Immature natural killer cell (primary cell): ENCODE data around the gene EGFL8. TPM values are rescaled to one million over a fixed set of nuclear protein-coding genes. Genes with fewer than 3 reads are reported as not detected.
A peak's percentile ranks its signal among the peaks of the same experiment; 100 is the strongest.
"Not testable (repeated sequence)": the region's sequence is repeated elsewhere in the genome, so short reads cannot be mapped to it uniquely, and the experiment has no call there.

Experiments
- DNase-seq, 3 donors: peaks; one replicate each; pipeline ENCODE4 v3.0.0; 2022; ENCODE audit warnings: mixed read lengths in 1 of 3
- H3K27ac Mint-ChIP-seq, 6 donors: one replicate each; pipeline ENCODE4 v1.8.0; 2020; ENCODE audit warnings: mixed read lengths in 6 of 6, mild to moderate bottlenecking in 5 of 6, inconsistent platforms in 4 of 6, moderate library complexity in 3 of 6
- H3K27me3 Mint-ChIP-seq, 3 donors: one replicate each; pipeline ENCODE4 v1.8.0; 2020 to 2021; ENCODE audit warnings: low read depth in 3 of 3, mild to moderate bottlenecking in 3 of 3, mixed read lengths in 3 of 3, moderate library complexity in 3 of 3, inconsistent platforms in 1 of 3
- H3K36me3 Mint-ChIP-seq, 3 donors: one replicate each; pipeline ENCODE4 v1.8.0; 2020; ENCODE audit warnings: mixed read lengths in 3 of 3, inconsistent platforms in 2 of 3, mild to moderate bottlenecking in 2 of 3
- H3K4me1 Mint-ChIP-seq, 2 donors: one replicate each; pipeline ENCODE4 v1.8.0; 2020; ENCODE audit warnings: inconsistent platforms in 2 of 2, mild to moderate bottlenecking in 2 of 2, mixed read lengths in 2 of 2, moderate library complexity in 1 of 2
- H3K4me3 Mint-ChIP-seq, 5 donors: one replicate each; pipeline ENCODE4 v1.8.0; 2020; ENCODE audit warnings: mild to moderate bottlenecking in 5 of 5, mixed read lengths in 5 of 5, inconsistent platforms in 3 of 5, moderate library complexity in 3 of 5
- H3K9me3 Mint-ChIP-seq, 6 donors: one replicate each; pipeline ENCODE4 v1.8.0; 2020; ENCODE audit warnings: mild to moderate bottlenecking in 6 of 6, mixed read lengths in 6 of 6, inconsistent platforms in 4 of 6, moderate library complexity in 3 of 6
- polyA plus RNA-seq, 3 donors: library from polyadenylated mRNA; unstranded; fragments of 300-500 nt; fragmentation: Illumina TruSeq; gene quantifications; one replicate each; pipeline ENCODE4 v1.2.3, GENCODE V29; 2021

The EGFL8 gene
- polyA plus RNA-seq, 3 donors from 2014 or later, result not detected

- not testable (repeated sequence) for DNase-seq, H3K9me3 Mint-ChIP-seq, H3K36me3 Mint-ChIP-seq
- peaks cover 16 to 31% (median 27%) of the 10 kb centered on the region in 3 donors for H3K27me3 Mint-ChIP-seq
- peak overlapping the region; percentile 95 to 96 (median 96) for H3K4me3 Mint-ChIP-seq
- H3K4me1 Mint-ChIP-seq, result peaks cover 71 to 74% of the 10 kb centered on the region in 2 donors
- H3K27ac Mint-ChIP-seq, result peak overlapping the region; percentile 99 to 100 (median 99)
These were observed 28.7 kb downstream of the EGFL8 start for GRCh38 chr6:32193096-32193495.

- no peaks in the 10 kb centered on the region for H3K9me3 Mint-ChIP-seq
- H3K4me3 Mint-ChIP-seq, result peak overlapping the region; percentile 95 to 99 (median 98)
- H3K4me1 Mint-ChIP-seq, result peaks cover 59 to 63% of the 10 kb centered on the region in 2 donors
- H3K36me3 Mint-ChIP-seq, result no peaks in the 10 kb centered on the region
- peak overlapping the region; percentile 99 to 100 (median 100) for H3K27ac Mint-ChIP-seq
- H3K27me3 Mint-ChIP-seq, result peaks cover 16 to 25% (median 23%) of the 10 kb centered on the region in 3 donors
- DNase-seq, result no peak
These were observed 30.0 kb downstream of the EGFL8 start for GRCh38 chr6:32194388-32194787.

GRCh38 chr6:32194825-32195651 is 30.6 kb downstream of the EGFL8 start:
- Mint-ChIP-seq H3K9me3 (no peaks in the 10 kb centered on the region), H3K27me3 (peaks cover 16 to 23% (median 22%) of the 10 kb centered on the region in 3 donors), H3K27ac (peak overlapping the region; percentile 94 to 100 (median 100)), H3K4me1 (peaks cover 58 to 61% of the 10 kb centered on the region in 2 donors), H3K4me3 (peak overlapping the region; percentile 98 to 99 (median 98)), H3K36me3 (no peaks in the 10 kb centered on the region)
- no peak for DNase-seq

DNA sequence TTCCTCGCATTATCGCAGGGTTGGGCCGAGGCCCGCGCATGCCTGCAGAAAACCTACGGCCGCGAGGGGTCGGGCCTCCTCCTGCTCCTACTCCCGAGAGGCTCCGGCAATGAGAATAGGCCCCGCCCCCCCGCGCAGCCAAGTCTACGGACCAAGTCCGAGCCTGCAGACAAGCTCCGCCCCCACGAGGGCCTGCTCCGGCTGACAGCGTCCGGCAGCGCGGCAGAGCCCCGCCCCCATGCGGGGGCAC is 31.2 kb downstream of the EGFL8 start:
- Mint-ChIP-seq H3K36me3 (no peaks in the 10 kb centered on the region), H3K27ac (peak overlapping the region; percentile 99 to 100 (median 100)), H3K9me3 (no peaks in the 10 kb centered on the region), H3K4me3 (peak overlapping the region; percentile 98 to 99 (median 98)), H3K4me1 (peaks cover 53 to 56% of the 10 kb centered on the region in 2 donors), H3K27me3 (peaks cover 12 to 22% (median 18%) of the 10 kb centered on the region in 3 donors)
- DNase-seq, result peak; percentile 100

DNA sequence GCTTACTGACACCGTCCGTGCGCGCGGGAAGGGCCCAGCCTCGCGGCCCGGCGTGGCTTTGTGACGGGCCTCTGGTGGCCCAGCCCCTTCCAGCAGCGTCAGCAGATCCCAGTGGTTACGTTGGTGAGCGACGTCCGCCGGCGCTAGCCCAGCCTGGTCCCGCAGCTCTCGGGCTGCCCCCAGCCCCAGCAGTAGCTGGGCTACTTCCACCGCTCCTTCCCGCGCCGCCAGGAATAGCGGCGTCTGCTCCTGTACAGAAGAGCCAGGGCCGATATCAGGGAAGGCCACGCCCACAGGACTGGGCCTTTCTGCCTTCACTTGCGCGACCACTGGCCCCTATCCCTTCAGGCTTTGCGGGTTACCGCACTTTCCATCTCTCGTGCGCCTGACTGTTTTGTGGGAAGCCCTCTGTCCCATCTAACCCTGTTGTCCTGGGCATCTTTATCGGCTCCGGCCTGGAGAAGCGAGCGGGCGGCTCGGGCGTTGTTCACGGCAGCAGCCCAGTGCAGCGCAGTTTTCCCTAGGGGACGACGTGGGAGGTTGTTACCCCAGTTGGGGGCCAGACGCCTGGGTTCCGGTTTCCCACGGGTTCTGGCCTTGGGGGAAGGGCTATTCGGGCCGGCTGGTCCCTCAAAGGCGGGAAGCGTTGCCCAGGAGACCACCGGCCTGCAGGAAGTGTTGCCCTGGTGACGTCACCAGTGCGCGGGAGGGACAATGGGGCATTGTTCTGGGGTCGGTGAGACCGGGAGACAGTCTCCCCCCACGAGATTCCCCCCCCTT is 31.7 kb downstream of the EGFL8 start:
- Mint-ChIP-seq H3K36me3 (no peaks in the 10 kb centered on the region), H3K27me3 (peaks cover 11 to 21% (median 18%) of the 10 kb centered on the region in 3 donors), H3K27ac (peak overlapping the region; percentile 99 to 100 (median 100)), H3K4me1 (peaks cover 50 to 52% of the 10 kb centered on the region in 2 donors), H3K9me3 (no peaks in the 10 kb centered on the region), H3K4me3 (peak overlapping the region; percentile 98 to 99 (median 98))
- peak; percentile 81 to 87 (median 84) for DNase-seq

DNA sequence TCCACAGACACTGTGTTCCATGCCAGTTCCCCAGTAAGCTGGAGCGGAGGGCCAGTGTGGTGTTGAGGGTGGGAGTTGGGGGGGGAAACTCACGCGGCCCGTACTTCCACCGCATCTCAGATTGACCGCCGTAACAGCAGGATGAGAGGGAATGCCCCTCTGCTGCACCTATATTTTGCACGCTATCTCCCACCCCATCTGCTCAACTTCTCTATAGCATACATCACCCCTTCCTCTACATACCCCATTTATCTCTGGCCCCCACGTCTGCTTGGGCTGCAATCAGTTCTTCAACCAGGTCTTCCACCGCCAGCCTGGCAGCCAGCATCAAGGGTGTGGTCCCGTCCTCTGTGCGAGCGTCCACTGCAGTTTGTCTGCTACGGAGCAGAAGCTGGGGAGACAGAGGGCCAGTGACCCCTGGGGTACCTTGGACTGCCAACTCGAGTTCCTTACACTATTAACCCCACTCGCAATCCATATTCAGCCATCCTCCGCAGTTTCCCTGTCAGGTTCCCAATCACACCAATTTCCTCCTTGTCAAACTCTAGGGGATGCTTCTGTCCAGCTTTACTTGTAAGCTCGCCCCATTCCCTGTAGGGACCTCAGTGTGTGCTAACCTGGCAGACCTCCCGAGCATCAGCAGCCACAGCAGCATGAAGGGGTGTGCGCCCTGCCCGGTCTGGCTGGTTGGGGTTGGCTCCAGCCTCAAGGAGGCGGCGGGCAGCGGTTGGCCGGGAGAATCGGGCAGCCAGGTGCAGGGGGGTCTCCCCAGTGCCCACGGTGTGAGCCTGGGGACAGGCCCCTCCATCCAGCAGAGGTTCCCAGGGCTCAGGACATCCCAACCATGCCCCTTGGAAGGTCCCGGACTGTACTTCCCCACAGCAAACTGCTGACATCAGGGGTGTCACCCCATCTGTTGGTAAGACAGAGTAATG is 32.6 kb downstream of the EGFL8 start:
- Mint-ChIP-seq H3K9me3 (no peaks in the 10 kb centered on the region), H3K27ac (peak overlapping the region; percentile 99 to 100 (median 100)), H3K4me3 (peak overlapping the region; percentile 98 to 99 (median 98)), H3K36me3 (no peaks in the 10 kb centered on the region), H3K27me3 (peaks cover 10 to 16% (median 14%) of the 10 kb centered on the region in 3 donors), H3K4me1 (peaks cover 42 to 44% of the 10 kb centered on the region in 2 donors)
- DNase-seq, result no peak

DNA sequence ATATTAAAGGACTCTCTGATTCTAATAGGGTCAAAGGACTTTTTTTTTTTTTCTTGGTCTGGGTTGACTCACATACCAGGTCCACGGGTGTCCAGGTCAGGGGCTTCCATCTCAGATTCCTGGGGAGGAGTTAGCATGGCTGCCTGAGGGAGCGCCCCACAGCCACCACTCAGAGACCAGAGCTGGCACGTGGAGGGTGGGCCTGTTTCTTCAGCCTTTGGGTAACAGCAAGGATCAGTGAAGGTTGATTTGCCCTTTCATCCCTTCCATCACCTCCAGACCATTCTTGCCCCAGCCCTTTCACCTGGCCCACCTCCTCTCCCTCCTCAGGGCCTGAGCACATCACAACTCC is 33.9 kb downstream of the EGFL8 start:
- DNase-seq, result no peak
- Mint-ChIP-seq H3K36me3 (no peaks in the 10 kb centered on the region), H3K4me1 (peaks cover 32 to 33% of the 10 kb centered on the region in 2 donors), H3K4me3 (peak overlapping the region in 1 of 5 donors; percentile 42), H3K27me3 (peaks cover 8 to 12% (median 12%) of the 10 kb centered on the region in 3 donors), H3K27ac (peak overlapping the region in 4 of 6 donors; percentile 40 to 99 (median 66)), H3K9me3 (no peaks in the 10 kb centered on the region)

DNA sequence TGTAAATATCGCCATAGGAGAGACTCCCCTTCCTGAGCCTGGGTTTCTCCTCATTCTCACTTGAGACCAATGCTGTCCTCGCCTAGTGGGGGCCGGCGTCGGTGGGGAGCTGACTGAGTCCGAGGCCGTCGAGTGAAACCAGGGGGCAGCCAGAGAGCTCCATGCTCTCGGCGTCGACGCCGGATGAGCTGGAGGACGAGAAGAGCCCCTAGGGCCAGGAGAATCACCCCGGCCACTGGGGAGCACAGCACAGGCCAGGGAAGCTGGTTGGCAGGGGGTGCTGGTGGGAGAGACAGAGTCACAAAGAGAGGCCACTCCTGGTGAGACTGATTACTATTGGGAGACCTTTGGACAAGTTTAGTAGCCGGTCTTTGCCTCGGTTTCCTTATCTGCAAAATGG is 34.5 kb downstream of the EGFL8 start:
- Mint-ChIP-seq H3K27ac (peak overlapping the region in 4 of 6 donors; percentile 40 to 99 (median 66)), H3K9me3 (no peaks in the 10 kb centered on the region), H3K36me3 (no peaks in the 10 kb centered on the region), H3K4me1 (peaks cover 27% of the 10 kb centered on the region in 2 donors), H3K27me3 (peaks cover 8 to 12% (median 12%) of the 10 kb centered on the region in 3 donors), H3K4me3 (peak overlapping the region in 1 of 5 donors; percentile 51)
- no peak for DNase-seq

- Mint-ChIP-seq H3K27me3 (peaks cover 5 to 15% (median 10%) of the 10 kb centered on the region in 3 donors), H3K4me3 (no peak overlapping the region), H3K27ac (peak overlapping the region in 1 of 6 donors; percentile 57), H3K36me3 (peaks cover 0 to 4% (median 0%) of the 10 kb centered on the region in 3 donors), H3K4me1 (peaks cover 10 to 11% of the 10 kb centered on the region in 2 donors), H3K9me3 (no peaks in the 10 kb centered on the region)
- DNase-seq, result no peak
These were observed 36.5 kb downstream of the EGFL8 start for GRCh38 chr6:32200711-32201475.

- Mint-ChIP-seq H3K9me3 (no peaks in the 10 kb centered on the region), H3K4me1 (peaks cover 0 to 1% of the 10 kb centered on the region in 2 donors), H3K4me3 (no peak overlapping the region), H3K27ac (no peak overlapping the region), H3K36me3 (peaks cover 0 to 4% (median 0%) of the 10 kb centered on the region in 3 donors), H3K27me3 (peaks cover 0 to 6% (median 4%) of the 10 kb centered on the region in 3 donors)
- no peak for DNase-seq
These were observed 37.8 kb downstream of the EGFL8 start for GRCh38 chr6:32202186-32202585.

GRCh38 chr6:32203426-32204267 is 39.3 kb downstream of the EGFL8 start:
- H3K9me3 Mint-ChIP-seq, result no peaks in the 10 kb centered on the region
- peaks cover 0 to 4% (median 0%) of the 10 kb centered on the region in 3 donors for H3K36me3 Mint-ChIP-seq
- no peaks in the 10 kb centered on the region for H3K4me1 Mint-ChIP-seq
- H3K4me3 Mint-ChIP-seq, result no peak overlapping the region
- no peak overlapping the region for H3K27ac Mint-ChIP-seq
- DNase-seq, result no peak
- peaks cover 0 to 6% (median 4%) of the 10 kb centered on the region in 3 donors for H3K27me3 Mint-ChIP-seq

DNA sequence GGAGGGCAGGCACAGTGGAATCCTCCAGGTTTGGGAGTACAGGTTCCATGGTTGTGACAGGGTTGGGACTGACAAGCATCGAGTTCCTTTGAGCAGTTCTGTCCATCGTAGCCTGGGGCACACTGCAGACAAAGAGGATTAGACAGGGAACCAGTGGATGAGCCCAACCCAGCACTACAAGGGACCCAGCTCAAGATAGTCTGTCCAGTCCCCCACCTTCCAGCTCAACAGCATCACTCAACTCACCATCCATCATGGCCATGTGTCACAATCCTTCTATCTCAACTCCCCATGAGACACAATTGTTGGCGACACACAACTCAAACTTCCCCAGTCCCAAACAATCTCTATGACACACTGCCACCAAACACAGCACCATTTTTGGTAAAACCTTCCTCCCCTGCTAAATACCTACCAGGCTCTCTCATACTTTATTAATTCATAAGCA is 39.9 kb downstream of the EGFL8 start:
- H3K36me3 Mint-ChIP-seq, result peaks cover 0 to 4% (median 0%) of the 10 kb centered on the region in 3 donors
- DNase-seq, result no peak
- H3K27me3 Mint-ChIP-seq, result peaks cover 0 to 6% (median 4%) of the 10 kb centered on the region in 3 donors
- H3K9me3 Mint-ChIP-seq, result no peaks in the 10 kb centered on the region
- H3K4me1 Mint-ChIP-seq, result no peaks in the 10 kb centered on the region
- no peak overlapping the region for H3K27ac Mint-ChIP-seq
- H3K4me3 Mint-ChIP-seq, result no peak overlapping the region
